ENCODE results near the gene GNB5.

DNA sequence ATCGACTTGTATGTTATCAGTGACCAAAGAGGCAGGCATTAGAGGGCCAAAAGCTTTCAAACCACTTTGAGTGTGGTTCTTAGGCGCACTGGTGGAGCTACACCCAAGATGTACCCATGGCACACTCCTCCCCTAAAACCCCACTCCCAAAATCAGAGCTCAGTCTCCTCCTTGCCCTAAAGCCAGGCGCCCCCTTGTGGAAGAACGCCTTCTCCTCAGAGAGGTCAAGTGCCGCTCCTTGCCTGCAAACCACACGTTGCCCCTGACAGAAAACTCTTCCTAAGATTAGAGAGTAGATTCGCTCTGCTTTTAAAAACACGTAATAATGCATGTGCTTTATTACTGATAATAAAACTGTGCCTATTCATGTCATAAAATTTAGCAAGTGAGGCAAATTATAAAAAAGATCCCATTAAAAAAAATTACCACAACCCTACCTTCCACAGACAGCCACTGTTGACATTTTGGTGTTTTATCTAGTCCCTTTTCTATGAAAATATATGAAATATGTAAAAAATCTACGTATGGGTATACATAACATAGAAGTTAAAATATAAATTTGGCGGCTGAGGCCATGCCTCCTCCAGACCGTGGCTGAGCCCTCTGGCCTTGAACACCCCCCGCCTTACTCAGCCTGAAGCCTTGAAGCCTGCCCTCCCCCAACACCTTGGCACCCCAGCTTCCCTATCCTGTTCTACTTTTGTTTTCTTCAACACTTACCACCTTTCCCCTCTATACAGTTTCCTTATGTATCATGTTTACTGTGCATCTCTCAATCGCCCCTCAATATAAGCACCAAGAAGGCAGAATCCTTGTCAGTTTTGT is 112.1 kb downstream of the GNB5 start:
- TF ChIP-seq GLIS3 (CRISPR knock-in tag; IDR thresholded peaks at IDR 0.05) (no peak), SNAI2 (CRISPR knock-in tag; IDR thresholded peaks at IDR 0.05) (no peak), ZC3H10 (CRISPR knock-in tag; IDR thresholded peaks at IDR 0.05) (no peak), ZFP30 (CRISPR knock-in tag; IDR thresholded peaks at IDR 0.05) (no peak), CSDC2 (CRISPR knock-in tag; IDR thresholded peaks at IDR 0.05) (no peak), RARB (CRISPR knock-in tag; IDR thresholded peaks at IDR 0.05) (no peak), ZNF8 (CRISPR knock-in tag; IDR thresholded peaks at IDR 0.05) (no peak), PPARA (CRISPR knock-in tag; IDR thresholded peaks at IDR 0.05; ENCODE audit: borderline replicate concordance) (no peak), TSHZ2 (CRISPR knock-in tag; IDR thresholded peaks at IDR 0.05) (no peak)

Measured in SK-N-SH treated with all-trans-retinoic acid at 6 μM for 48 hours (cell line).